HG02759 (cell line): Measurements from ENCODE around the gene INPP5K.
"Not testable (repeated sequence)": the region's sequence is repeated elsewhere in the genome, so short reads cannot be mapped to it uniquely, and the experiment has no call there.

Experiments used
- ATAC-seq: cut with Tn5 transposase; IDR thresholded peaks from one replicate; pipeline ENCODE4 v1.9.1; 2021; ENCODE audit warnings: mild to moderate bottlenecking, moderate library complexity; ENCODE audit not compliant: unreplicated experiment

The INPP5K gene

GRCh38 chr17:1548032-1548431 is 31.6 kb upstream of the INPP5K start:
- no peak for ATAC-seq

GRCh38 chr17:1546292-1546922 is 30.0 kb upstream of the INPP5K start:
- no peak for ATAC-seq

- no peak for ATAC-seq
Measured at GRCh38 chr17:1545618-1546017, 29.2 kb upstream of the INPP5K start.

DNA sequence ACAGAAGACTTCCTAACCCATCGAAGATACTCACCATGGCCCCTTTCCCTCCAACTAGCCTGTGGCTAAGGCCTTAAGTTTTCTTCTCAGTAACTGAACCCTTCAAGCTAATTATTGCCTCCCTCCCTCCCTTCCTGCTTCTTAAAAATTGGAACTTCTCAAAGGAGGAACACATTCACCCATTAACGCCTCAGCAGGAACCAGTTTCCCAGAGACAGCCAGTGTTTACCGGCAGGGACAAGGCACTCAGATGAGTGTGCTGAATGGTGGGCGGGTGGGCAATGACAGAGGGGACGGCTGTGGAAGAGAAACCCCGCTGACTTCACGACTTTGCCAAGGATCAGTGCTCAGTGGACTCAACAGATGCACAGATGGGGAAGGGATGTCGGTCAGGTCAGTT is 25.9 kb upstream of the INPP5K start:
- no peak for ATAC-seq

GRCh38 chr17:1541367-1541904 is 25.0 kb upstream of the INPP5K start:
- no peak for ATAC-seq

GRCh38 chr17:1539811-1540210 is 23.4 kb upstream of the INPP5K start:
- no peak for ATAC-seq

- ATAC-seq = no peak
Measured at GRCh38 chr17:1535737-1536136, 19.3 kb upstream of the INPP5K start.

DNA sequence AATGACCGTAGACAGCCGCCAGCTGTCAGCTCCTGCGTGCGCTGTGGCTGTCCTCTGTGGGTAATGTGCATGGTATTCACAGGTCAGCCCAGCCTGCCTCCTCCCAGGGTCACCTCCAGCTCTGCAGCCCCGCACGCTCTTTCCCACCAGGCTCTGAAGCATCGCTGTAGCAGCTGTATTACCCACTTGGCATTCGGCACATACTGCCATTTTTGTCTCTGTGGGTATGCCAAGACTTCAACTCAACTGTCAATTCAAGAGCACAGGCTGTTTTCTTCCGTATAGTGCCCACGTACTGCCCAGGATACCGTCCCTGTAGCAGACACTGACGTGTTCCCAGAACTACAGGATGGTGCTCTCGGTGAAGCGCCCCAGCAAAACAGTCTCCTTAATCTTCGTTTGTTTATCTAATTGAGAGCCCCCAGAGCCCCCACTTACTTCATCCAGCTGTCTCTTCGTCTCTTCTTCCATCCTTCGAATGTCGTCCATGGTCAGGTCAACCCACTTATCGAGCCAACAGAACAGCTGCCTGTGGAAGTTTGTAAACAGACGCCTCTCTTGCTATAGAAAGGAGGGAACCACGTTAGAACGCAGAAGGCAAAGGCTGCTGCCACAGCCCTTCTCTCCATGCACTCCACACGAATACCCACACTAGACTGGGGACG is 17.4 kb upstream of the INPP5K start:
- ATAC-seq = no peak

GRCh38 chr17:1532836-1533602 is 16.6 kb upstream of the INPP5K start:
- no peak for ATAC-seq

GRCh38 chr17:1529863-1530262 is 13.5 kb upstream of the INPP5K start:
- ATAC-seq = no peak

DNA sequence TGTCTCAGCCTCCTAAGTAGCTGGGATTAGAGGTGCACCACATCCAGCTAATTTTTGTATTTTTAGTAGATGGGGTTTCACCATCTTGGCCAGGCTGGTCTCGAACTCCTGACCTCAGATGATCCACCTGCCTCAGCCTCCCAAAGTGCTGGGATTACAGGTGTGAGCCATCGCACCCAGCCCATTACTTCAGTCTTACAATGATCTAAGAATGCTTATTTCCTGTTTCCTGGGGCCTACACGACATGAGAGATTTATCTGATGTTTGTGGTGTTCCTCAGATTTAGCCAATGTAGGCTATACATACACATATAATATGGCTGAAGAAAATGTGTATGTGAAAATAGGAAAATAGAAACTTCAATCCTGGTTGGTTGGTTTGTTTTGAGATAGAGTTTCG is 10.5 kb upstream of the INPP5K start:
- ATAC-seq = not testable (repeated sequence)

DNA sequence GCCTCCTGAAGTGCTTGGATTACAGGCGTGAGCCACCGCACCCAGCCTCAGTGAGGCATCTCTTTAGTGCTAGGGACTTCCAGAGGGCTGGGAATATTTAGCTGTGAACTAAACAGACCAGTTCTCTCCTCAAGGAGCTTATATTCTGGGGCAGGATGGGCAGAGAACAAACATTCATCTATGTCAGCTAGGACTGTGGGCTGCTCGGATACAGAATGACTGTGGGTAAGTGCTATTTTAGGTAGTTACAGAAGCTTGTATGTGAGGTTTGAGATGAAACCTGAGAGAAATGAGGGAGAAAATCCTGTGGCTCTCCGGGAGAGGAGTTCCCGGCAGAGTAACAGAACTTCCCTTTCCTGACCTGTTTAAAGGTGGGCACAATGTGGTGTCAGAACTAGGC is 6.2 kb upstream of the INPP5K start:
- no peak for ATAC-seq

DNA sequence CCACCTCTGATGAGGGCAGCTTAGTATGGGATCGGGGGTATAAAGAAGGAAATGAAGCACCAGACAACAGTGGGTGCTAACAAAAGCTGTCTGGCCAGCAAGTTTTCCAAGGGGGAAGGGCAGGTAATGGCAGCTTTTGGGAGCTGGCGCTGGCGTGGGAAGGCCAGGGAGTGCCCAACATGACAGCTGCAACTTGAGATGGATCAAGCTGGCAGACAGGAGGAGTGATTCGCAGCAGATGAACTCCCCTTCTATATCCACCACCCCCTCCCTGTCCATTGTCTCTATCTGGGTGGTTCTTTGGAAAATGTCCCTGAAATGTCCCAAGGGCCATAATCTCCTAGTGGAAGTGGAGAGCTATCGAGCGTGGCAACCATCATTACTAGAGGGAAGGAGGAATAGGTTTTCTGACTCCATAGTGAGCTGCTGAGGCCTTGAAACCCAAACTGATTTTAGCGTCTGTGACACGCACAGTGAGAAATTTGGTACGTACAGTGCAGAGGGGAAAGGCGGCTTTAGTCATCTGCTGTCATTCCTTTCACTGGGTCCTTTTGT is 4.8 kb upstream of the INPP5K start:
- ATAC-seq = no peak

GRCh38 chr17:1519678-1520077 is 3.3 kb upstream of the INPP5K start:
- ATAC-seq = no peak

- ATAC-seq = no peak
Measured at GRCh38 chr17:1518410-1518809, 2.0 kb upstream of the INPP5K start.

DNA sequence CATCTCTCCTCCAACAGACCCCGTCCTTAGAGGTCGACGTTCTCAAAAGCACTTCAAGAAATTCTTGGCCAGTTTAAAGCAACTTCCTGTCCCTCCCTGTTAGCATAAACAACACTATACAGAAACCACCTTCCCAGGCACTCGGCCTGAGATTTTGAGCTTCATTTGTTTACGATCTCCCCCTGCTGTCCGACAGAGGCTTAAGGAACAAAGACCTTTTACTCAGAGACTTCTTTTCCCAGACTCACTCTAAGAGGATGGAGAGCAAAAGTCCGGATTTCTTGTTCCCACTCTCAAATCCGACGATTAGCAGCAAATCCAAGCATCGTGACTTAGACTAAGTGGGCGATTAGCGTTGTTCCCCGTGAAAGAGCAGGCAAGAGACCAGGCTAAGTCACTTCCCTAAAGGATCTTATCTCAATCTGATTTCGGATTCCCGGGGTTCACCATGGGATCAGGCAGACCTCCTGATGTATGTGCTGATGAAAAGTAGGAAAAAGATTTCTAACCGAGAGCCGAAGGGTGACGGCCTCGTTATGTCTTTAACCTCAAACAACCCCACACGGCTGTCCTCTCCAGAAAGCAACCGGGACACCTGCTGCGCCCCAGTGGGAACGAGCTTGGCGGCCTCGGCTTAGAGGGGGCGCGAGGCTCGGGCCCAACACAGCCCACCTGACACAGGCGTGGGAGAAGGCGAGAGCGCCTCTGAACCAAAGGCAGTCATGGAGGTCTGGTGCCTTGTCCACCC is 598 bp downstream of the INPP5K start:
- ATAC-seq = no peak

DNA sequence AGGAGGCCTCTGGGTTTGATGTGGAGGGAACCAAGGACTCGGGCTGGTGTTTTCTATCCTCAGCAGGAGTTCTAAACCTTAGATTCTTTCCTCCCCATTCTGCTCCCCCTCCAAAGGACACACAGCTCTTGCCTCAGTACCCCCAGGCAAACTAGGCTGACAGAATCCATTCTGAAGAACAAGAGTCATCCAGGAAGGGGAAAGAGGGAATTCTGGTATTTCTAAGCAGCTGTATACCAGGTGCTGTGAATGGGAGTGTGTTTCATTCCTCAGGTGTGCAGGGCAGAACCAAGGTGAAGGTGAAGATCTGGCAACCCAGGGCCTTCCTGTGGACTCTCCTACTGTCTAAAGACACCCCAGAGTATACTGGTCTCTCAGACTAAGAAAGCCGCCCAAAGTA is 4.1 kb downstream of the INPP5K start:
- no peak for ATAC-seq

DNA sequence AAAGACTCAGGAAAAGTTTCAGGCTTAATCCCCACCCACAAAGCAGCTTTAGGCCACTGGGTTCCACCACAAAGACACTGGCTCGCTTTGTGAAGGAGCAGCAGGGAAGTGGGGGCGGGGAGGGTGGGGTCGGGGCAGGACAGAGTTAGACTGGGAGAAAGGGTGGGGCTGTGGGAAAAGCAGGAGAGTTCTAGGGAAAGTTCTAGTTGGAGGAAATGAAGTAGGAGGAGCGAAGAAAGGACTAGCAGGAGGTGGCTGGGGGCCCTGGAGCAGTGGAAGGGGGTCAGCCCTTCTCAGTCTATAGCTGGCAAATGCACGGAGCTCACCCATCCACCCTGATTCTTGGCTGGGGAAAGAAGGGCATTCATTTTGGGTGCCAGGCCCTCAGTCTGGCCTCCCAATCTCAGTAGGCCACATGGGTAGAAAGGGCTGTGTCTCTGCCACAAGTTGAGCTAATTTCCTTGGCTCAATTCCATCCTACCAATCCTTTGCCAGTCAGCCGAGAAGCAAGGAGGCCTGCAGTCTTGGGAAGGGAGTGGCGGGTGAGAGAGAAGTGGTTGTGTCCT is 4.6 kb downstream of the INPP5K start:
- ATAC-seq = no peak

- ATAC-seq = no peak
Measured at GRCh38 chr17:1511290-1511689, 5.1 kb downstream of the INPP5K start.

GRCh38 chr17:1509290-1509881 is 7.0 kb downstream of the INPP5K start:
- no peak for ATAC-seq
